GM12878 (cell line): ENCODE data around the gene REEP5. TPM values are rescaled to one million over a fixed set of nuclear protein-coding genes. Genes with fewer than 3 reads are reported as not detected.

ENCODE experiments used
- ATF7 ChIP-seq: fragments of 450-650 bp; IDR thresholded peaks from 2 replicates; pipeline ENCODE4 v1.6.1; 2016; ENCODE audit warnings: low read depth, mild to moderate bottlenecking
- BHLHE40 ChIP-seq, 2 experiments: fragments of 450-650 bp in 1 of 2; IDR thresholded peaks; 2 replicates each; pipeline ENCODE4 v1.6.1; 2011 to 2017; ENCODE audit warnings: low read depth in 2 of 2, borderline replicate concordance in 1 of 2, improper control_type of control experiment in 1 of 2, low read length in 1 of 2, mild to moderate bottlenecking in 1 of 2
- BMI1 ChIP-seq: fragments of 450-650 bp; IDR thresholded peaks from 2 replicates; pipeline ENCODE4 v1.6.1; 2016; ENCODE audit warnings: mild to moderate bottlenecking, moderate library complexity, borderline replicate concordance
- EED ChIP-seq: sonication (generic); IDR thresholded peaks from 2 replicates; pipeline ENCODE4 v1.6.1; 2016; ENCODE audit warnings: antibody characterized with exemption, low read depth
- EP300 ChIP-seq, 2 experiments: fragments of 150-350 bp in 1 of 2; IDR thresholded peaks; 2 replicates each; pipeline ENCODE4 v1.6.1; 2011 to 2012; ENCODE audit warnings: low read depth in 2 of 2, low read length in 2 of 2, borderline replicate concordance in 1 of 2, improper control_type of control experiment in 1 of 2, inconsistent platforms in 1 of 2; ENCODE audit not compliant: control insufficient read depth in 1 of 2
- ETV6 ChIP-seq, 2 experiments: fragments of 450-650 bp in 1 of 2; IDR thresholded peaks in 1 of 2; conservative IDR thresholded peaks in 1 of 2; 2 replicates each; pipeline ENCODE4 v1.6.1; 2014; ENCODE audit warnings: antibody characterized with exemption in 1 of 2, borderline replicate concordance in 1 of 2, low read depth in 1 of 2, mild to moderate bottlenecking in 1 of 2, moderate library complexity in 1 of 2
- IKZF1 ChIP-seq: fragments of 450-650 bp; conservative IDR thresholded peaks from 2 replicates; pipeline ENCODE4 v1.6.1; 2017; ENCODE audit warnings: antibody characterized with exemption, mild to moderate bottlenecking
- IKZF2 ChIP-seq, 2 experiments: fragments of 450-650 bp; IDR thresholded peaks; 2 replicates each; pipeline ENCODE4 v1.6.1; 2017; ENCODE audit warnings: mild to moderate bottlenecking in 2 of 2, moderate library complexity in 2 of 2
- IRF5 ChIP-seq: fragments of 450-650 bp; IDR thresholded peaks from 2 replicates; pipeline ENCODE4 v1.6.1; 2017; ENCODE audit warnings: borderline replicate concordance
- MTA2 ChIP-seq: fragments of 450-650 bp; IDR thresholded peaks from 2 replicates; pipeline ENCODE4 v1.6.1; 2016; ENCODE audit warnings: low read depth, mild to moderate bottlenecking, moderate library complexity
- NBN ChIP-seq: fragments of 450-650 bp; IDR thresholded peaks from 2 replicates; pipeline ENCODE4 v1.6.1; 2016
- NFIC ChIP-seq: IDR thresholded peaks from 2 replicates; pipeline ENCODE4 v1.6.1; 2012; ENCODE audit warnings: low read depth, mild to moderate bottlenecking, inconsistent platforms, low read length, moderate library complexity
- RAD21 ChIP-seq: IDR thresholded peaks from 2 replicates; pipeline ENCODE4 v1.6.1; 2011; ENCODE audit warnings: mild to moderate bottlenecking, low read depth, low read length, moderate library complexity; ENCODE audit not compliant: insufficient read depth
- RELA ChIP-seq: fragments of 450-650 bp; IDR thresholded peaks from 2 replicates; pipeline ENCODE4 v1.8.0; 2014; ENCODE audit warnings: borderline replicate concordance; ENCODE audit not compliant: partially characterized antibody
- SRF ChIP-seq, 2 experiments: IDR thresholded peaks; 2 replicates each; pipeline ENCODE4 v1.6.1; 2011; ENCODE audit warnings: low read depth in 2 of 2, low read length in 2 of 2, mild to moderate bottlenecking in 1 of 2, moderate library complexity in 1 of 2
- YY1 ChIP-seq: IDR thresholded peaks from 2 replicates; pipeline ENCODE4 v1.6.1; 2011; ENCODE audit warnings: low read depth, mild to moderate bottlenecking, low read length
- ZNF274 ChIP-seq: IDR thresholded peaks from one replicate; pipeline ENCODE4 v1.8.0; 2011; ENCODE audit not compliant: insufficient read length, insufficient read depth
- polyA plus RNA-seq, 11 experiments: library from polyadenylated mRNA; depleted of rRNA in 4 of 11; unstranded in 6 of 11; stranded (reverse) in 5 of 11; fragments of >200 nt; fragmentation: Nextera tagmentation in 4 of 11; fragmentation: Illumina TruSeq in 1 of 11; extraction: Ambion mirVana in 4 of 11; extraction: Trizol in 1 of 11; gene quantifications; 1 replicate in 1 of 11; 2 replicates in 10 of 11; pipeline versions ENCODE4 v1.2.1 to v1.2.3, GENCODE V29; 2011 to 2016; ENCODE audit warnings: inconsistent platforms in 2 of 11, missing spikeins in 2 of 11, low read depth in 1 of 11
- total RNA-seq, 4 experiments: library from RNA; depleted of rRNA in 3 of 4; stranded (reverse); fragments of >200 nt in 3 of 4; fragmentation: Illumina TruSeq in 1 of 4; extraction: Trizol in 1 of 4; gene quantifications; 2 replicates each; pipeline versions ENCODE4 v1.2.1 to v1.2.3, GENCODE V29; 2013 to 2021
- TF ChIP-seq, protein P1 (sequence below): fragments of 450-650 bp; IDR thresholded peaks from 2 replicates; pipeline ENCODE4 v1.6.1; 2018; ENCODE audit warnings: mild to moderate bottlenecking, low read depth, moderate library complexity; ENCODE audit not compliant: partially characterized antibody

Gene REEP5
- total and polyA plus RNA-seq, 10 of the 15 experiments (the other 5 are each of a cell fraction or from before 2014, with no cell fraction given), result 30.5 to 211 (median 113) TPM

DNA sequence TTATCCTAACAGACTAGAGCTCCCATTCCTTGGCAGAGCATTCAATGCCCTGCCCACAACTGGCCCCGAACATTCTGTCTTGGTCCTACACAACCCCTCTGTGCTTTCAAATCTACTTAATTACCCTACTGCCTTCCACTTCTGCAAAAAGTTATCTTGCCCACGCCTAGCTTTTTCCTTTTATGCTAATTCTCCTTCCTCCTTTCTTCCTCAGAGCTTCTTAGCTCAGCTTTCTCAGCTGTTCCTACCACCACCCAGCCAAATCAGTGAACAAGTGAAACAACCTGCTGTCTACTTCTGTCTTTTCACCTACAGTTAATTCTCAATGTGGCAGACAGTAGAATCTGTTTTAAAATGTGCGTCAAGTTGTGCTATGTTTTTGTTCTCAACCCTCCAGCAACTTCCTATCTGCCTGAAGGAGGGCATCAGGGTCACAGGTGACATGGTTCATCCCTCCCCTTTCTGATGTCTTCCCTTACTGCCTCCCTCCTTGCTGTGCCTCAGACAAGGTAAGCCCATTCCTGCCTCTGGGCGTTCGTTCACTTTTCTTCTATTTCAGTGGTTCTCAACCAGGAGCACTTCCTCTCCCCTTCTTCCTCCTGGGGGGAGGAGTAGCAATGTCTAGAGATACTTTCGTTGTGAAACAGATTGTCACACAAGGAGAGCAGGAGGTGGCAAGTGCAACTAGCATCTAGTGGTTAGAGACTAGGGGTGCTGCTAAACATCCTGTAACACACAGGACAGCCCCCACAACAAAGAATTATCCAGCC, 1.3 kb upstream of the REEP5 start (continued):
- TF ChIP-seq NBN (no peak; the same call in 1 of the 2 replicates), RAD21 (no peak), BMI1 (no peak), IKZF2 (IDR thresholded peaks at IDR 0.05) (peak; percentile 78 to 79), MTA2 (0 out of 2 replicates have a peak, but pooled peaks have one; percentile 39), ATF7 (0 out of 2 replicates have a peak, but pooled peaks have one; percentile 28), EED (peak; percentile 89), IRF5 (no peak), IKZF1 (peak; percentile 84), YY1 (0 out of 2 replicates have a peak, but pooled peaks have one; percentile 10), NFIC (peak; percentile 34; the same call in 1 of the 2 replicates), RELA (peak; percentile 17), SRF (IDR thresholded peaks at IDR 0.05; ENCODE audit: low read depth in 2 of 2, low read length in 2 of 2) (no peak), ZNF274 (no peak), BHLHE40 (IDR thresholded peaks at IDR 0.05; ENCODE audit: borderline replicate concordance in 1 of 2, low read depth in 2 of 2, low read length in 1 of 2) (peak in 1 of 2 experiments; percentile 17; a peak in 1 of 4 replicates), ETV6 (conservative IDR thresholded peaks at IDR 0.05 in 1 of 2, IDR thresholded peaks at IDR 0.05 in 1 of 2; ENCODE audit: borderline replicate concordance in 1 of 2, low read depth in 1 of 2) (peak in 1 of 2 experiments; percentile 86; a peak in 2 of 4 replicates), EP300 (IDR thresholded peaks at IDR 0.05; ENCODE audit: borderline replicate concordance in 1 of 2, control insufficient read depth in 1 of 2, low read depth in 2 of 2, low read length in 2 of 2) (peak in 1 of 2 experiments; percentile 38; a peak in 2 of 4 replicates)
- TF ChIP-seq, protein P1, sequence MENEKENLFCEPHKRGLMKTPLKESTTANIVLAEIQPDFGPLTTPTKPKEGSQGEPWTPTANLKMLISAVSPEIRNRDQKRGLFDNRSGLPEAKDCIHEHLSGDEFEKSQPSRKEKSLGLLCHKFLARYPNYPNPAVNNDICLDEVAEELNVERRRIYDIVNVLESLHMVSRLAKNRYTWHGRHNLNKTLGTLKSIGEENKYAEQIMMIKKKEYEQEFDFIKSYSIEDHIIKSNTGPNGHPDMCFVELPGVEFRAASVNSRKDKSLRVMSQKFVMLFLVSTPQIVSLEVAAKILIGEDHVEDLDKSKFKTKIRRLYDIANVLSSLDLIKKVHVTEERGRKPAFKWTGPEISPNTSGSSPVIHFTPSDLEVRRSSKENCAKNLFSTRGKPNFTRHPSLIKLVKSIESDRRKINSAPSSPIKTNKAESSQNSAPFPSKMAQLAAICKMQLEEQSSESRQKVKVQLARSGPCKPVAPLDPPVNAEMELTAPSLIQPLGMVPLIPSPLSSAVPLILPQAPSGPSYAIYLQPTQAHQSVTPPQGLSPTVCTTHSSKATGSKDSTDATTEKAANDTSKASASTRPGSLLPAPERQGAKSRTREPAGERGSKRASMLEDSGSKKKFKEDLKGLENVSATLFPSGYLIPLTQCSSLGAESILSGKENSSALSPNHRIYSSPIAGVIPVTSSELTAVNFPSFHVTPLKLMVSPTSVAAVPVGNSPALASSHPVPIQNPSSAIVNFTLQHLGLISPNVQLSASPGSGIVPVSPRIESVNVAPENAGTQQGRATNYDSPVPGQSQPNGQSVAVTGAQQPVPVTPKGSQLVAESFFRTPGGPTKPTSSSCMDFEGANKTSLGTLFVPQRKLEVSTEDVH, result no peak
